GM21447 (cell line): ENCODE measurements around the gene CLEC7A.

Experiments used
- ATAC-seq: cut with Tn5 transposase; IDR thresholded peaks from one replicate; pipeline ENCODE4 v1.9.1; 2021; ENCODE audit not compliant: unreplicated experiment

Gene CLEC7A

DNA sequence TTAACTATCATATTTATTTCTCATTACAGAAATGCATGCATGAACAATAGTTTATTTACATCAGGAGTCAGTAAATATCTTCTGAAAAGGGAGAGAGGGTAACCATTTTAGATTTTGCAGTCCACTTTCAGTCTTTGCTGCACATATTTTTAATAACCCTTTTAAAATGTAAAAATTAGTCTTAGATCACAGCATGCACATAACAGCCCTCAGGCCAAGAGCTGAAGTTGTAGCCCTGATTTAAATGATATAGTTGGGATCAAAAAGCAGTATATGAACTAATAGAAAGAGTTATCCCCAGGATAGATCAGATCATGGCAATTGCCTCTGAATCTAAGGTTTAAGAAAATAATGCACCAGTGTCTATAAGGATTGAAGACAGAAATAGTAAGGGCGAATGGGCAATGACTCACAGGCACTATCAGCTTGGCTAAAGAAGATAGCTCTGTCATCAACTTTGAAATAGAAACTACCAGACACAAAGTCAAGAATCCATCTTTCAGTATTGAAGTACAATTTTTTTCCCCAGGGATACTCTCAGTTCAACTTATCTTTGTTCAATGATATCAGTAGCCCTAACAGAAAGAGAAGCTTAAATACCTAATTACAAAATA lies 13.1 kb upstream of the CLEC7A start:
- no peak for ATAC-seq

DNA sequence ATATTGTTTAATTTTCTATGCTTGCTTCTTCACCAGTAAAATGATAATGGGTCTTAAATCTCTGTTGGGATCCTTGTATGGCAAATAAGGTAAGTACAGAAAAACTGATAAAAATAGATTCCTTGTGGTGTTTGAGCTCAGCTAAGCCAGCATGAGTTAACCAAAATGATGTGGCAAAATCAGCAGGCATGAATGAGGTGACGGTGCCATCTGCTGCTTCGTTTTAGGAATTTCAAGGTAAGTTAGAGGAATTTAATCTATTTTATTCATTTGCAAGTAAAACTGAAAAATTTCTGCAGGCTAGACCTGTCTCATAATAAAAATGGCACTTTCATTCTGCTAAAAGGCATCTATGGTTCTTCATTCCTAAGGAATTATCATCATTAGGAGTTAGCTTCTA lies 10.0 kb upstream of the CLEC7A start:
- ATAC-seq = no peak

DNA sequence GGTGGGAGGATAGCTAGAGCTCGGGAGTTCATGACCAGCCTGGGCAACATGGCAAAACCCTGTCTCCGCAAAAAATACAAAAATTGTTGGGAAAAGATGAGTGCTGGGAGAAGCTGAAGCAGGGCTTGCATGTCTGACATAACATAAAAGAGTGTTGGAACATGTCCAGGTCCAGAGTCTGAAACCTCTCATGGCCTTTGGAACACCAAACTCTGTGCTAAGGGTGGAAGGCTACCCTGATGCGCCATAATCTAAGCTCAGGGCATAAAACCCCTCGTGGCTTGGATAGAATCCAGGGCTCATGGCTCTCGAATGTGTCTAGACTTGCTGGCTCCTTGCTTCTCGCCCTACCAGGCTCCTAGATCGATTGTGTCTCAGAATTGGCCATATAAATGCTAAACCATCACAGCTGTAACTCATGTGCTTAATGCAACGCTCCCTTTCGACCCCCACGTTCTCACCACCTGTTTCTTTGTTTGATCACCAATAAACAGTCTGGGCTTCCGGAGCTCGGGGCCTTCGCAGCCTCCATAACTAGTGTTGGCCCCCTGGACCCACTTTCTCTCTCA lies 6.7 kb upstream of the CLEC7A start:
- ATAC-seq = no peak

DNA sequence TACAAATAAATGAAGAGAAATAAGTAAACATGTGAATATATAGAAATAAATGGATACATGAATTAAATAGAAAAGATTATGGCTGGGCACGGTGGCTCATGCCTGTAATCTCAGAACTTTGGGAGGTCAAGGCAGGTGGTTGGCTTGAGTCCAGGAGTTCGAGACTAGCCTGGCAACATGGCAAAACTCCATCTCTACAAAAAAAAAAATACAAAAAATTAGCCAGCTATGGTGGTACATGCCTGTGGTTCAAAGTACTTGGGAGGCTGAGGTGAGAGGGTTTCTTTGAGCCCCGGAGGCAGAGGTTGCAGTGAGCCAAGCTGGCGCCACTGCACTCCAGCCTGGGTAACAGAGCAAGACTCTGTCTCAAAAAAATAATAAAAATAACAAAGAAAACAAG lies 5.1 kb upstream of the CLEC7A start:
- ATAC-seq = no peak

DNA sequence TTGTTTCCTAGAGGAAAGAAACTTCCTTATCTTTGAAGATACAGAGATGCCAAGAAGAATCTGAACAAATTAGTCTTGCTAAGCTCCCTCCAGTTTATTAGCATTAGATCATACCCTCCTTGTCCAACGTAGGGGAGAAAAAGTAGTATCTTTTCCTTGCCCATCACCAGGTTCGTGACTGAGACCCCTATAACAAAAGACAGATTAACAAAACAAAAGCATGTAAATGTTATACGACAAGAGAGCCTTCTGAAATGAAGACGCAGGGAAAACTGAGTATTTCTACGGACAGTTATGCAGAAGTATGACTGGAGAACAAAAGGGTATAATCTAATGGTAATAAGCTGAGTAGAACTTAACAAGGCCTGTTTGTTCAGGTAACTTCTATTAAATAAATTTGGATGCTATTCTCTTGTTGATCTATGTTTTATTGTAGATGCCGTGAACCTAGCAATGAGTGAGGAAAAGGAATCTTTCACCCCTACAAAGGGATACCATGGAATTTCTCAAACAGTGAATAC lies 2.9 kb upstream of the CLEC7A start:
- ATAC-seq = no peak

DNA sequence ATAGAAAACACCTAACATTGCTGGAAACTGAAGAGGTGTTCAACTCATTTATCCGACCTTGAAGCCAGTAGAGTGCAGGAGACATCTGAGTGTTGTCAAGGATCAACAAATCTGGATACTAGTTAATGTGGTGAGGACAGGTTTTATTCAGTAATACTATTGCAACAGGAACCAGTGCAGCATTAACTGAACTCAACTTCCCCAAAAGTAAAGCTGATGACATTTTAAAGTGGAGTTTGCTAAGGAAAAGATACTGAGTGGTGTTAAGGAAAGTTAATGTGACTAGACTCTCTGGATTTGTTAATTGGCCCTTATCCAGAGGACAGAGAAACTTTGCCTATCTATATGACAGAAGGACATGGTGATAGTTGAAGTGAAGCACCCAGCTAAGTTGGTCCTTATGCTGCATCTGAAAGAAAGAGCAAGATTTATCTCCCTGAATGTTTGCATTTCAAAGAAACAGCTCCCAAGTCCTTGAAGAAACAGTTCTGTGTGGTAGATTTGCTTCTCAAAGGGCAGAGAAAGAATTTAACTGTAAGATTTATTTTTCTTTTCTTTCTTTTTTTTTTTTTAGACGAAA lies 1.2 kb upstream of the CLEC7A start:
- no peak for ATAC-seq

DNA sequence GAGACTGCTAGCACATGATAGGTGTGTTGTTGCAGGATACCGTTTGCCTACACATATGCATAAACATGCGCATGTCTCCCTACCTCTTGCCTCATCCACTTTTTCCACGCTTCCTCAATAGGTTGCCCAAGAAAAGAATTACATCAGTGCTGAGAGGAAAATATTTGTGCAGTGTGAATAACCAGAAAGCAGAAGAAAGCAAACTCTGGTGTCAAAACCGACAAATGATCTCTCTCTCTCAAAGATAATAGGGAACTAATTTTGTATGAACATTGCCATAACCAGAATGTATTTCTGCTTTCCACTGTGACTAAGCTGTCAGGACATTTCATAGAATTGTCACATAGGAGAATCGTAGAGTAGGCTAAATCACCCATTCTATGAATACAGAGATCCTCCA lies 1.3 kb downstream of the CLEC7A start:
- no peak for ATAC-seq

DNA sequence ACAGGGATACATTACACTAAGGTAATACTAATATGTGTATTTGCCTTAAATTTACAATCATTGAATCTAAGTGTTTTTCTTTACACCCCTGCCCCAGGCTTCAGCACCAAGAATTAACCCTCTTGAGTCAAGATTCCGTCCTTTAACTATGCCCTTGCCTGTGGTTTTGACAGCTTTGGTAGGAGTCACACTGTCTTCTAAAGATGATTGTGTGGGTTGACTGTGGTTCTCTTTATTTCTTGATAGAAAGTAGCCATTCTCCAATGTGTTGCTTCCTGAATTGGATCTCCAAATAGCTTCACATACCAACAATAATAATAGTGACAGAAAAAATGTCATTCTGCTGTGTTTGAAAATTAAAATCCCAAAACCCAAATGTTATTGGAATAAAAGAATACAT lies 3.6 kb downstream of the CLEC7A start:
- no peak for ATAC-seq

DNA sequence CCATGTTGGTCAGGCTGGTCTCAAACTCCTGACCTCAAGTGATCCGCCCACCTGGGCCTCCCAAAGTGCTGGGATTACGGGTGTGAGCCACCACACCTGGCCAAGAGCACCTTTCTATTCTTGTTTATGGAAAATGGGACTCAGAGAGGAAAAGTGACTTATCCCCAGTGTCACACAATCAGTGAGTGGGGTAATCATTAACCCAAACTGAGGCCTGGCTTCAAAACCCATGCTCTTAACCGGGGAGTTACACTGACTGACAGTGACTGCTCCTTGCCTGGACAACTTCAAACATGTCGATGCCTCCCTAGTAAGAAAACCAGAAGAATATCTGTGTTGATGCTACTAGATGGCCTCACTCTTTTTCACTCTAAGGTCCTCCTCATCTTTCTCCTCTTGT lies 7.3 kb downstream of the CLEC7A start:
- ATAC-seq = no peak

DNA sequence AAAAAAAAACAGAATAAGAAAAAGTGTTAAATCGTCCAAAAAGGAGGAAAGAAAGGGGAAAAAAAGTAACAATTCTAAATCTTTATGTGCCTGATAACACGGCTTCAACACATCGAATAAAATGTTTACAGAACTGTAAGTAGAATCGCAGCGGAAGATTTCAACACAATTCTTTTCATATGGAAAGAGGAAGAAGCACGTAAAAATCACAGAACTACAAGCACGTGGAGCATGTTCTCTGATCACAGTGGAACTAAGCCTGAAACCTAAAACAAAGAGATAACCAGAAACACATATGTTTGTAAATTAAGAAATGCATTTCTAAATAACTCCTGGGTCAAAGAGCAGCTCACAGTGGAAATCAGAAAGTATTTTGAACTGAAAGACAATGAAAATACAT lies 8.7 kb downstream of the CLEC7A start:
- no peak for ATAC-seq

DNA sequence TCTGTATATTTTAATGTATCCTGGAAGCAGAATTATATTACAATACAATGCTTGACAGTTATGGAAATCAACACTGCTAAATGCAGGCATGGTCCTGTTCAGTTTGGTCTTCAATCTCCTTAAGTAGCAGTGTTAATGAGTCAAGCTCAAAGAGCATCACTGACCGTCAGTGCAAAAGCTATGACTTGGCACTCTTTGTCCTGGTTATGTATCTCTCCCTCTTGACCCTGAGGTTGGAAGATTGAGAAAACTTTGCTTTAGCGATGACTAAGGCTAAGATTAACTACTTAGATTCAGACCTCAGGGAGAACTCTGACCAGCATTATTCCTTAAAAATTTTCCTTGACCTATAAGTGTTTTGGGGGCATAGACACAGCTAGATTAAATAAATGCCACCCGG lies 10.9 kb downstream of the CLEC7A start:
- ATAC-seq = no peak

DNA sequence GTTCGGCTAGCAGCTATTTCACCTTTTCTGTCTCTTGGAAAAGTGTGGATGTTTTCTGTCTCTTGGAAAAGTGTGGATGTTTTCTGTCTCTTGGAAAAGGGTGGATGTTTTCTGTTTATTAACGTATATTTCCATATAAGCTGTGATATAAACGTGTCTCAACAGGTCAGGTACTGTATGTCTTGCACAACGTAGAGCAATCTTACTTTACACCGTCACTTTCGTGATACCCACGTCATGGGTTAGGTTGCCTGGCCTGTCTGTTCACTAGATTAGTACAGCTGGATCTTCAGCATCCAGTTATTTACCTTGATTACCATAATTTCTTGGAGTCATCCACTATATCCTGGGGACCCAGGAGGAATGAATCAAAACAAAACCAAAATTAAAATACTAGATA lies 14.1 kb downstream of the CLEC7A start:
- no peak for ATAC-seq

DNA sequence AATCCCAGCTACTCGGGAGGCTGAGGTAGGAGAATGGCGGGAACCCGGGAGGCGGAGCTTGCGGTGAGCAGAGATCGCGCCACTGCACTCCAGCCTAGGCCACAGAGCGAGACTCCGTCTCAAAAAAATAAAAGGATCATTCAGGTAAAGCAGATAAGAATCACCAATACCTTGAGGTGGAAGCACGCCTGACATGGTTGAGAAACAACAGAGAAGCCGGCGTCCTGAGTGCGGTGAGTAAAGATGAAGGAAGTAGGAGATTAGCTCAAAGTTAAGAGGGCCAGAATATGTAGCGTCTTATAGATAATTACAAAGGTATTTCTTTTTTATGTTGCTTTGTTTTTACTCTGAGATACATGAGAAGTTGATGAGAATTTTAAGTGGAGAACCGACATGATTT lies 14.7 kb downstream of the CLEC7A start:
- no peak for ATAC-seq

DNA sequence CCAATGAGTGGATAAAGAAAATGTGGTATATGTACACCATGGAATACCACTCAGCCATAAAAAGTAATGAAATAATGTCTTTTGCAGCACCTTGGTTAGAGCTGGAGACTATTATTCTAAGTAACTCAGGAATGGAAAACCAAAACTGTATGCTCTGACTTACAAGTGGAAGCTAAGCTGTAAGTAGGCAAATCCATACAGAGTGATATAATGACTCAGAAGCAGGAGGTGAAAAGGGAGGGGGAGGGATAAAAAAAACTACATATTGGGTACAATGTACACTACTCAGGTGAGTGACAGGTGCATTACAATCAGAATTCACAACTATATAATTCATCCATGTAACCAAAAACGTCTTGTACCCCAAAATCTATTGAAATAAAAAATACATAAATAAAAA lies 16.1 kb downstream of the CLEC7A start:
- no peak for ATAC-seq

DNA sequence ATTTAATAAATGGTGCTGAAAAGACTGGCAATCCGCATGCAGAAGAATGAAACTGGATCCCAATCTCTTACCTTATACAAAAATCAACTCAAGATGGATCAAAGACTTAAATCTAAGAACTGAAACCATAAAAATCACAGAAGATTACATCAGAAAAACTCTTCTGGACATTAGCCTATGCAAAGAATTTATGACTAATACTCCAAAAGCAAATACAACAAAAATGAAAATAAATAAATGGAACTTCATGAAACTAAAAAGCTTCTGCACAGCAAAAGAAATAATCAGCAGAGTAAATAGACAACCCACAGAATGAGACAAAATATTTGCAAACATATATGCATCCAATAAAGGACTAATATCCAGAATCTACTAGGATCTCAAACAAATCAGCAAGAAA lies 16.9 kb downstream of the CLEC7A start:
- no peak for ATAC-seq

DNA sequence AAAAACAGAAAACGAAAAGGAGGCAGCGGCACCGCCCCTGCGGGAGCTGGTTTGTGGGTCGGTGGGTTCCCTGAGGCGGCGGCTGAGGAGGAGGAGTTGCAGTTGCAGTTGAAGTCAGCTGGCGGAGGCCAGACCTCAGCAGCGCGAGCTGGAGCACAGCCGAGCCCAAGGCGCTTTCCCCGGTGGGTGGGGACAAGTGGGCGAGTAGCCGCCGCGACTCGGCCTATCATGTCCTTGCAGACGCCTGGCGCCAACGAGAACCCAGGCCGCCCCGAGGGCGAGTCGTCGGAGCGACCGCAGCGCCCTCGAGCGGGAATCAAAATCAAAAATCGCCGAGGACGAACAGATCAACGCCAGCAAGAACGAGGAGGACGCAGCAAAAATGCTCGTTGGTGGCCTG lies 18.5 kb downstream of the CLEC7A start:
- no peak for ATAC-seq

DNA sequence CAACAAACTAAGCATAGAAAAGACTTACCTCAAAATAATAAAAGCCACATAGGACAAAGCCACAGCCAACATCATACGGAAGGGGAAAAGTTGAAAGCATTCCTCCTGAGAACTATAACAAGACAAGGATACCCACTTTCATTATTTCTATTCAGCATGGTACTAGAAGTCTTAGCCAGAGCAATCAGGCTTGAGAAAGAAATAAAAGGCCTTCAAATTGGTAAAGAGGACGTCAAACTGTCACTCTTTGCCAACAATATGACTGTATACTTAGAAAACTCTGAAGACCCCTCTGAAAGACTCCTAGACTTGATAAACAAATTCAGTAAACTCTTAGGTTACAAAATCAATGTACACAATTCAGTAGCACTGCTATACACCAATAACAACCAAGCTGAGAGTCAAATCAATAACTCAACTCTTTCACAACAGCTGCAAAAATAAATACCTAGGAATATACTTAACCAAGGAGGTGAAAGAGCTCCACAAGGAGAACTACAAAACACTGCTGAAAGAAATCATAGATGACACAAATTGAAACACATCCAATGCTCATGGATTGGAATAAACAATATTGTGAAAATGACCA lies 19.6 kb downstream of the CLEC7A start:
- ATAC-seq = no peak

DNA sequence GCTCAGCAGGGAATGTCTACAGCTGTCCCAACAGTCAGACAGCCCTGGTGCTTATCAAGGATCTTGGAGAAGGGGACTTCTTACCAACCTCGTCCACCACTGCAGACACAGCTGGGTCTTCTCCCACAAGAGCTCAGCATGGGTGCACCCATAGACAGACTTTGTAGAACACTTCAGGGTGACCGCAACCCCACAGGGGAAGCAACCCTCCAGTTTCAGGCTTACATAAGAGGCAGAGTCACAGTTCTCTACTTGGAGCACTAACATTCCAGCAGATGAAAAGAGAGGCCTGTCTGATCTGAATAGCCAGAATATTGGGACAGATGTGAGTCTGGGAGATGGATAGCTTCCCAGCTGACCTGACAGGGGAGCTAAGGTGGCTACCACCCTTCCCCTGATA lies 27.7 kb downstream of the CLEC7A start:
- ATAC-seq = no peak

DNA sequence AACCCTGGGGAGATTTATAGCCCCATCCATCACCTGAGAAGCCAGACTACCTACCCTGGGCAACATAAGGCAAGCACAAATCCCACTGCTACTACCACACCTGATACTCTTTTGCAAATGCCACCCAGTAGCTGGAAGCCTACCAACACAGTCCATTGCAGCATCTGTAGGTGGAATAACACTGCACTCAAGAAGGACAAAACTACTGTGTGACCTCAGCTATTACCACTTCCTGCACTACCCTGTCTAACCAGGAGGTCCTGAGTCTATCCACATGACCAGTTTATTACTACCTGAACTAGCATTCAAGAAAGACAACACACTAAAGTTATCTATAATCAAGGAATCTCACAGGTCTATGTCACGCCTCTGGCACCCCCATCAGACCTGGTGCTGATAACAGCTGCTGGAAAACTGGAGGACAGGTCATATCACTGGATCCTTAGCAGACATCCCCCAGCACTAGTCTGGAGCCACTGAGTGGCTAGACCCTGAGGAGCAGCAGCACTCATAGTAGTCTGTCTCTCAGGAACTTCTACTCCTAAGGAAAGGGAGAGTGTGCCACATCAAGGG lies 28.3 kb downstream of the CLEC7A start:
- ATAC-seq = no peak

DNA sequence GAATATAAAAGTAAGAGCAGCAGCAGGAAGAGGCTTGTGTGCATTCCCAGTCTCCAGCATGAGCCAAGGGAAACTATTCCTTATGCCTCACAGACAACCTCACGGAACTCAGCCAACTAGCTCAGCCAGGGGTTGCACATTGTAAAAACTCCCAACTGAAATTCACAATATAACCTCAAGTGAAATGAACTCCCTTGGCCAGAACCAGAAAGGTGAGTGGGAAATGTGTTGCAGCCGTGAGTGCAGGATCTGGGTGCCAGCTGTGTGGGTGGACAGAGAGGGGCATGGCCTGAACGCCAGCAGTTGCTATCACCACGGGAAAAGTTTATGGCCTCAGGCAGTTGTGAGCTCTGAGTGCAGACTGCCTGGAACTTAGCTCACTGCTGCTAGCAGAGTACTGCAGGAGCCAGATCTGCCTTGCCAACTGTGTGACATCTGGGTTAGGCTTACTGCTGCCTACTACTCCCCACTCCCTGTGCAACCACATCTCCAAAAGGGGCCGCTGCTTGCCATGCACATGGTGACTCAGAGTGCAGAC lies 28.9 kb downstream of the CLEC7A start:
- ATAC-seq = no peak

DNA sequence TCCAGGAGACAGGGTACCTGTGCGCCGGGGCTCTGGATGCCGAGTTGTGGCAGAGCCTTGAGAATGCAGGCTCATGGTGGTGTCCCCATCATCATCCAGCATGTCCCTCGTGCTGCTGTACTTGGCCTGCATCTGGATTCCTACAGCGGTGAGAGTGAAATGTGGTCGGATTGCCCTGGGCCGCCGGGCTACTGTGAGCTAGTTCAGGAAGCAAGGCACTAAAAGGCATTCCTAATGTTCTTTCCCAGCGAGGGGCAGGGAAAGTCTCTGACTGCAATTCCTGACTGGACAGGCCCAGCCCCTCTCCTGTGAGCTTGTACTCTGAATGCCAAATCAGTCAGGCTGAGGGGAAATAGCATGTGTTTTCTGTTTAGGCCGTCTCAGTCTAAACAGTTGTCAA lies 31.2 kb downstream of the CLEC7A start, which contains the start of gene CLEC1A:
Gene CLEC1A, minus strand, starts transcription at position 195 of the 400 bp plus-strand sequence. Its CDS starts 63 bp downstream, at position 132.
- ATAC-seq = no peak

DNA sequence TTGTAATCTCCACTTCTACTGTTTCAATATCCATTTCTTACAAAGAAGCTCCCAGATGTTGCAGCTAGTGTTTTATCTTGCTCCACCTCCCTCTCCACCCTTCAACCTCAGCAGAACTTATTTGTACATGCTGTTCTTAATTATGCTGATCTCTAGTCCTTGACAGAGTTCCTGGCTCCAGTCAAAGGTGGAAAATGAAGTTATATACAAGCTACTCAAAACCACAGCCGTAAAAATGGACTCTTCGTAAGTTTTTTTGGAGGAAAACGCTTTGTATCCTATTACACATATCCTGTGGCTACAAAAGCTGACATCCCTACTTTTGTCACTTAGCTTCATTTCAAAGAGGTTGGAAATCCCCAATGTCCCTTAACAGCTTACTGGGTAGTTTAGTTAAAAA lies 32.5 kb downstream of the CLEC7A start:
- ATAC-seq = no peak
